Measurements from ENCODE around the gene TAAR8.

GRCh38 chr6:132524646-132525045, 27.8 kb upstream of the TAAR8 start:
- TF ChIP-seq EP300 (IDR thresholded peaks at IDR 0.05): no peak
- TF ChIP-seq CTCF (IDR thresholded peaks at IDR 0.05): no peak
